NCI-H1694 (cell line): ENCODE measurements around the gene MVD.

Experiments
- DNase-seq: peaks from one replicate; lab custom pipeline; 2025; lab: John Stamatoyannopoulos, UW

MVD gene

GRCh38 chr16:88655733-88656281 lies 7.1 kb downstream of the MVD start:
- DNase-seq: no peak

- DNase-seq: no peak
Measured at GRCh38 chr16:88655053-88655732, 7.7 kb downstream of the MVD start.

- no peak for DNase-seq
Measured at GRCh38 chr16:88654363-88655052, 8.4 kb downstream of the MVD start.

GRCh38 chr16:88653596-88654362 lies 9.1 kb downstream of the MVD start:
- no peak for DNase-seq

GRCh38 chr16:88653101-88653500 lies 9.8 kb downstream of the MVD start:
- DNase-seq: no peak

GRCh38 chr16:88652762-88653063 lies 10.2 kb downstream of the MVD start:
- no peak for DNase-seq

GRCh38 chr16:88651989-88652761 lies 10.7 kb downstream of the MVD start:
- no peak for DNase-seq

GRCh38 chr16:88651276-88651988 lies 11.5 kb downstream of the MVD start:
- DNase-seq: no peak

- DNase-seq: no peak
Measured at GRCh38 chr16:88650749-88651275, 12.1 kb downstream of the MVD start, which contains the start of gene CYBA. CYBA (minus strand) TSS chr16:88651053; CDS start chr16:88651013, 40 bp downstream.

GRCh38 chr16:88649924-88650748 lies 12.8 kb downstream of the MVD start:
- no peak for DNase-seq

- DNase-seq: no peak
Measured at GRCh38 chr16:88649195-88649923, 13.5 kb downstream of the MVD start.

GRCh38 chr16:88647178-88648070 lies 15.5 kb downstream of the MVD start:
- no peak for DNase-seq

GRCh38 chr16:88646345-88647034 lies 16.4 kb downstream of the MVD start:
- no peak for DNase-seq

GRCh38 chr16:88645941-88646340 lies 16.9 kb downstream of the MVD start:
- no peak for DNase-seq

- DNase-seq: no peak
Measured at GRCh38 chr16:88645455-88645854, 17.4 kb downstream of the MVD start.

- no peak for DNase-seq
Measured at GRCh38 chr16:88643644-88643932, 19.3 kb downstream of the MVD start.

GRCh38 chr16:88642881-88643643 lies 19.8 kb downstream of the MVD start:
- DNase-seq: no peak
